ENCODE results near the gene ADAMTS15. TPM values are rescaled to one million over a fixed set of nuclear protein-coding genes. Genes with fewer than 3 reads are reported as not detected.

ADAMTS15 gene
- total RNA-seq, 2 donors from 2014 or later: 4.0 to 9.9 TPM

DNA sequence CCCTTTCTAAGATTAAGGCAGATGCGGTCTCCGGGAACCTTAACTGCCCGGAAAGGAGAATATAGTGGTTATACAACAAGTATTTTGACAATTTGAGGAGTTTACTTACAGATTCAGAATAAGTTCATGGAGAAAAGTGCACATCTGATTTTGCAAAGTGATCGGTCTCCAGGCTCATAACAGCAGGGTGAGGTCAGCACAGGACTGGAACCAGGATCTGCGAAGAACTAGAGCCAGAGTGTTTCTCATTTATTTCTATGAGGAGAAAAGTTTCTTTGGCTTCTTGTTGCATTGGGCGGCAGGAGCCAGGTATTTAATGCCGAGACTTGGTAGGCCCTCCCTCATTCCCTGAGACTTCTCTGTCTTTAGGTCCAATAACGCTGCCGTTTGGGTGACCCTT is 3.7 kb downstream of the ADAMTS15 start:
- Histone ChIP-seq H3K9ac (ENCODE audit: low read depth in 2 of 2, low read length in 2 of 2) (no peak overlapping the region), H3K27me3 (no peaks in the 10 kb centered on the region), H3K9me3 (no peaks in the 10 kb centered on the region), H3K4me1 (peaks cover 7% of the 10 kb centered on the region), H3K4me3 (no peak overlapping the region), H3K27ac (no peak overlapping the region), H3K36me3 (no peaks in the 10 kb centered on the region)
- intact Hi-C loops (cut with DNase I): loop anchor here (10.0 kb wide), 1 partner anchor 173 kb away; no protein-coding TSS in a partner anchor
- DNase-seq: no peak
- TF ChIP-seq, protein P1, sequence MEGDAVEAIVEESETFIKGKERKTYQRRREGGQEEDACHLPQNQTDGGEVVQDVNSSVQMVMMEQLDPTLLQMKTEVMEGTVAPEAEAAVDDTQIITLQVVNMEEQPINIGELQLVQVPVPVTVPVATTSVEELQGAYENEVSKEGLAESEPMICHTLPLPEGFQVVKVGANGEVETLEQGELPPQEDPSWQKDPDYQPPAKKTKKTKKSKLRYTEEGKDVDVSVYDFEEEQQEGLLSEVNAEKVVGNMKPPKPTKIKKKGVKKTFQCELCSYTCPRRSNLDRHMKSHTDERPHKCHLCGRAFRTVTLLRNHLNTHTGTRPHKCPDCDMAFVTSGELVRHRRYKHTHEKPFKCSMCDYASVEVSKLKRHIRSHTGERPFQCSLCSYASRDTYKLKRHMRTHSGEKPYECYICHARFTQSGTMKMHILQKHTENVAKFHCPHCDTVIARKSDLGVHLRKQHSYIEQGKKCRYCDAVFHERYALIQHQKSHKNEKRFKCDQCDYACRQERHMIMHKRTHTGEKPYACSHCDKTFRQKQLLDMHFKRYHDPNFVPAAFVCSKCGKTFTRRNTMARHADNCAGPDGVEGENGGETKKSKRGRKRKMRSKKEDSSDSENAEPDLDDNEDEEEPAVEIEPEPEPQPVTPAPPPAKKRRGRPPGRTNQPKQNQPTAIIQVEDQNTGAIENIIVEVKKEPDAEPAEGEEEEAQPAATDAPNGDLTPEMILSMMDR (IDR thresholded peaks at IDR 0.05): no peak

DNA sequence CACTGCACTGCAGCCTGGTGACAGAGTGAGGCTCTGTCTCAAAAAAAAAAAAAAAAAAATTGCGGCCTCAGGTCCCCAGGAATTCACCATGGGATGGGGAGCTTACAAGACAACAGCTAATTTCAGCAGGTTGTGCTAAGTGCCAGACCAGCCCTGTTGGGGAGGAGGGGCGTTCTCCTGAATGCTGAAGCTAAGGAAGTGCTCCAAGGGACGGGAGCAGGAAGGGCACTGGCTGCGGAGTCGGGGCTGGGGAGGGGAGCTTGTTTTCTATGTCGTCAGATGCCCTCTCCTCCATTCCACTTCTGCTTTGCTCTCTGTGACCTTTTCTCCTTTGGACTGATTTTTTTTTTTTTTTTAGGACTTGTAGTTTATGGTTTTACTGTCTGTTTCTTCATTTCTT is 4.5 kb downstream of the ADAMTS15 start:
- peaks cover 7% of the 10 kb centered on the region for H3K4me1 ChIP-seq
- DNase-seq: no peak
- intact Hi-C loops (cut with DNase I): loop anchor here (10.0 kb wide), 1 partner anchor 172 kb away; no protein-coding TSS in a partner anchor
- H3K9ac ChIP-seq (ENCODE audit: low read depth in 2 of 2, low read length in 2 of 2): no peak overlapping the region
- TF ChIP-seq, protein P1 (IDR thresholded peaks at IDR 0.05): no peak
- no peaks in the 10 kb centered on the region for H3K9me3 ChIP-seq
- no peaks in the 10 kb centered on the region for H3K27me3 ChIP-seq
- H3K36me3 ChIP-seq: no peaks in the 10 kb centered on the region
- H3K27ac ChIP-seq: no peak overlapping the region
- H3K4me3 ChIP-seq: no peak overlapping the region

DNA sequence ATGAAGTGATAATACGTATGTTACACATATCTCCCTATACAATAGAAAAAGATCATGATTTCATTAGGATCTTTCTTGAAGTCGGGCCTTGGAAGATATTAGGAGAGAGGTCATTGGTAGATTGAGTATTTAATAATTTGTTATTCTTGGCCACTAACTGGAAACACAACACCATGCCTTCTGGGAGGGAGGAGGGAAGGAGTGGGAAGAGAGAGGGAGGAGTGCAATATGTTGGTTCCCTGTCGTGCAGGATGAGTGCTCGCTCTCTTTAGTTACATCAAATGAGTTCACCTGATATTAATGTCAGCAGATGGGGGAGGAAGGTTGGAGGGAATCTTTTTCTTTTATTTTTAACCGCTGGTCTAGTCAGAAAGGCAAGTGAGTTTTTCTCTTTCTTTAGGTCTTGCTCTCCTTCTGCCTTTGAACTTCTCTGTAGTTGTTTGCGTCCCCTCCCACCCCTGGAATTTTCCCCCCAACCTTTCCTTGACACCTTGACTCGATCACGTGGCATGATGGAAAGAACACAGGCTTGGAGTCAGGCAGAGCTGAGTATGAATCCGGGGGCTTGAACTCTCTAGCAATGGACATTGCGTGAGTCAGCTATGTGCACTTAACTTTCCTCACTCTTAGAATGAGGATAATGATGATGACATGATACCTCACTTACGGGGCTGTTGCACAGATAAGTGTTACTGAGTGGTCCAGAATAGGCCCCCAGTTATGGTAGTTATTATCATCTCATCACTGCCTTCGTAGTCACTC is 6.2 kb downstream of the ADAMTS15 start:
- intact Hi-C loops (cut with DNase I): loop anchor here (10.0 kb wide), 1 partner anchor 170 kb away; no protein-coding TSS in a partner anchor
- H3K27ac ChIP-seq: no peak overlapping the region
- H3K4me3 ChIP-seq: no peak overlapping the region
- no peaks in the 10 kb centered on the region for H3K36me3 ChIP-seq
- H3K9ac ChIP-seq (ENCODE audit: low read depth in 2 of 2, low read length in 2 of 2): no peak overlapping the region
- H3K9me3 ChIP-seq: no peaks in the 10 kb centered on the region
- TF ChIP-seq, protein P1 (IDR thresholded peaks at IDR 0.05): no peak
- no peaks in the 10 kb centered on the region for H3K27me3 ChIP-seq
- no peak for DNase-seq
- peaks cover 7% of the 10 kb centered on the region for H3K4me1 ChIP-seq

DNA sequence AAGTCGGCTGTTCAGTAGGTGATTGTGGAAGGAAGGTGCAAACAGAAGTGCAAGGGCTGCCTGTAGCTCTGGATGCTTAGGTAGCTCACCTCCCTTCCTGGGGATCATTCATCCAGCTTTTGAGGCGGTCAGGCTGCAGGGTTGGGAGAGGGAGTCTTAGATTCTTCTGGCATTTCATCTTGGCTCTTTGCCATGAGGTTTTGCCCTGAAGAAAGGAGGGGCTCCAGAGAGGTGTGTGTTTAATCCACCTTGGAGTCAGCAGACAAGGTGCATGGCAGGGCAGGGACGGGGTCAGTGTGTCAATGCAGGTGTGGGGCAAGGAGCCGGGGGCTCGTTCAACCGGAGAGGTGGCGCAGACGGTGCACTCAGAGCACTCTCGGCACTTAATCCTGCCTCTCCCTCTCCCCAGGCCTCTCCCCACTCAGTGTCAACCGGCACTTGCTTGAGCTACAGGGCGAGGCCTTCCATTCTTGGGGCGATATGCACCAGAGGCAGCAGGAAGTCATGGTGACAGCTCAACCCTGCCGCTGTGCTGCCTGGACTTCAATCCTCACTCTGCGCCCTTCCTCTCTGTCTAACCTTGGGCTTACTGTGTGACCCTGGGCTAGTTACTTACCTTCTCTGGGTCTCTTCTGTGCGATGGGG is 7.2 kb downstream of the ADAMTS15 start:
- Histone ChIP-seq H3K4me3 (no peak overlapping the region), H3K4me1 (no peaks in the 10 kb centered on the region), H3K27me3 (no peaks in the 10 kb centered on the region), H3K27ac (no peak overlapping the region), H3K36me3 (no peaks in the 10 kb centered on the region), H3K9me3 (no peaks in the 10 kb centered on the region), H3K9ac (ENCODE audit: low read depth in 2 of 2, low read length in 2 of 2) (no peak overlapping the region)
- intact Hi-C loops (cut with DNase I): loop anchor here (10.0 kb wide), 1 partner anchor 169 kb away; no protein-coding TSS in a partner anchor
- peak; percentile 32 for DNase-seq
- TF ChIP-seq, protein P1 (IDR thresholded peaks at IDR 0.05): no peak

DNA sequence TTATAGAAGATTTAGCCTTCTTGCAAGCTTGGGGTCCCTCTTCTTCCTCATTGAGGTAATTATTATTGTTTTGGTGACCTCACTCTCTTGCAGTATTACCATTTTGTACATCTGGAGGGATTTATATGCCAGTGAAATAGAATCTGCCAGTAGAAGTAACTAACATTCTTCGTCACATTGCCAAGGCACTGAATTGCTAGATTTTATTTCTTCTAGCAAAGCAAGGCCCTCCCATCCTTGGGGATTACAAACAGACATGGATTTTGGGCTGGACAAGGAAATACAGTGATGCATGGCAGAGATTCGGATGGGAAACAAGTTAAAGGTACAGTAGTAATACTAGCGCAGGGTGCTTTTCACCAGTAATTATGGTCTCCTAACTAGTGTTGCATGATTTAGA is 7.8 kb downstream of the ADAMTS15 start:
- TF ChIP-seq, protein P1 (IDR thresholded peaks at IDR 0.05): no peak
- Histone ChIP-seq H3K4me1 (no peaks in the 10 kb centered on the region), H3K9ac (ENCODE audit: low read depth in 2 of 2, low read length in 2 of 2) (no peak overlapping the region), H3K27ac (no peak overlapping the region), H3K9me3 (no peaks in the 10 kb centered on the region), H3K27me3 (no peaks in the 10 kb centered on the region), H3K4me3 (no peak overlapping the region), H3K36me3 (no peaks in the 10 kb centered on the region)
- intact Hi-C loops (cut with DNase I): loop anchor here (10.0 kb wide), 1 partner anchor 169 kb away; no protein-coding TSS in a partner anchor
- no peak for DNase-seq

All from colonic mucosa (tissue), 4 donors.